ENCODE measurements around the gene USH2A. TPM values are rescaled to one million over a fixed set of nuclear protein-coding genes. Genes with fewer than 3 reads are reported as not detected.

USH2A gene
- total RNA-seq, 1 donor from 2014 or later, result not detected

GRCh38 chr1:215631489-215631888, 791.8 kb downstream of the USH2A start:
- peak; percentile 91 for ATAC-seq

GRCh38 chr1:215631040-215631439, 792.2 kb downstream of the USH2A start:
- ATAC-seq, result no peak

- no peak for ATAC-seq
Observed at GRCh38 chr1:215625949-215626348, 797.3 kb downstream of the USH2A start.

GRCh38 chr1:215623162-215623561, 800.1 kb downstream of the USH2A start:
- ATAC-seq, result no peak

GRCh38 chr1:215617979-215618378, 805.3 kb downstream of the USH2A start:
- no peak for ATAC-seq

GRCh38 chr1:215612391-215612790, 810.9 kb downstream of the USH2A start:
- ATAC-seq, result no peak

- ATAC-seq, result no peak
Observed at GRCh38 chr1:215608646-215609045, 814.6 kb downstream of the USH2A start.

- ATAC-seq, result no peak
Observed at GRCh38 chr1:215607412-215607811, 815.8 kb downstream of the USH2A start.

- ATAC-seq, result no peak
Observed at GRCh38 chr1:215606564-215607168, 816.6 kb downstream of the USH2A start.

- no peak for ATAC-seq
Observed at GRCh38 chr1:215606036-215606435, 817.2 kb downstream of the USH2A start.

- ATAC-seq, result peak; percentile 10
Observed at GRCh38 chr1:215605011-215605621, 818.1 kb downstream of the USH2A start.

GRCh38 chr1:215603319-215603718, 819.9 kb downstream of the USH2A start:
- no peak for ATAC-seq

GRCh38 chr1:215601276-215601675, 822.0 kb downstream of the USH2A start:
- ATAC-seq, result no peak

- no peak for ATAC-seq
Observed at GRCh38 chr1:215600867-215601266, 822.4 kb downstream of the USH2A start.

- ATAC-seq, result no peak
Observed at GRCh38 chr1:215600258-215600792, 822.9 kb downstream of the USH2A start.

GRCh38 chr1:215599418-215600074, 823.7 kb downstream of the USH2A start:
- no peak for ATAC-seq

- no peak for ATAC-seq
Observed at GRCh38 chr1:215597961-215598360, 825.3 kb downstream of the USH2A start.

- peak; percentile 83 for ATAC-seq
Observed at GRCh38 chr1:215595231-215595630, 828.0 kb downstream of the USH2A start.

GRCh38 chr1:215594640-215595039, 828.6 kb downstream of the USH2A start:
- no peak for ATAC-seq

GRCh38 chr1:215590779-215591491, 832.3 kb downstream of the USH2A start:
- peak; percentile 75 for ATAC-seq

- ATAC-seq, result no peak
Observed at GRCh38 chr1:215589650-215590435, 833.4 kb downstream of the USH2A start.

GRCh38 chr1:215584389-215584788, 838.9 kb downstream of the USH2A start:
- ATAC-seq, result no peak
